ENCODE data around the gene CAMK2D.
A peak's percentile ranks its signal among the peaks of the same experiment; 100 is the strongest.

Gene CAMK2D

DNA sequence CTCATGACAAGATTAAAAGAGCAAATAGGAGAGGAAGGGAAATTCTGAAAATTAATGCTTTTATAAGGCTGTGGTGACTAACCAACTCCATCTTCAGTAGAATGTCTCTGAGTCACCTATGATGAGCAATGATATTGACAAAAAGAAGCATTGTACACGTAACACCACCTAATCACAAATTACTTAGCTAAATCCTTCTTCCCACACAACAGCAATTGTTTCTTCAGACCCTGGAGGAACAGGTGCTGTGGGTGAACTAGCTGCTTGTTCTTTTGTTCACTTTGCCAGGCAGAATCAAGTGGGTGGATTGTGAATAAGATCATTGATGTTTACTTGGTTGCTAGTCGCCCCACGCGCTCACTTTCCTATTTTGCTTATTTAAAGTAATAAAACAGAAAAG, 315.5 kb downstream of the CAMK2D start:
- peak; percentile 54 for ATAC-seq
- no peak for TF ChIP-seq RARB (CRISPR knock-in tag; IDR thresholded peaks at IDR 0.05)
- 0 out of 2 replicates have a peak, but pooled peaks have one; percentile 51 for TF ChIP-seq ZC3H10 (CRISPR knock-in tag; IDR thresholded peaks at IDR 0.05)
- 0 out of 2 replicates have a peak, but pooled peaks have one; percentile 9 for TF ChIP-seq ZFP3 (CRISPR knock-in tag; IDR thresholded peaks at IDR 0.05)
- peak; percentile 54 for TF ChIP-seq TOX (CRISPR knock-in tag; IDR thresholded peaks at IDR 0.05; ENCODE audit: borderline replicate concordance)

- ATAC-seq = peak; percentile 68
- TF ChIP-seq RARB (CRISPR knock-in tag; IDR thresholded peaks at IDR 0.05) (0 out of 2 replicates have a peak, but pooled peaks have one; percentile 34), ZFP3 (CRISPR knock-in tag; IDR thresholded peaks at IDR 0.05) (0 out of 2 replicates have a peak, but pooled peaks have one; percentile 63), ZNF70 (CRISPR knock-in tag; IDR thresholded peaks at IDR 0.05) (no peak), ZNF8 (CRISPR knock-in tag; IDR thresholded peaks at IDR 0.05) (no peak), TCF4 (CRISPR knock-in tag; IDR thresholded peaks at IDR 0.05; ENCODE audit: borderline replicate concordance) (no peak), ZNF565 (CRISPR knock-in tag; conservative IDR thresholded peaks at IDR 0.05; ENCODE audit: low read depth) (no peak), ZFP30 (CRISPR knock-in tag; IDR thresholded peaks at IDR 0.05) (no peak), SNAI2 (CRISPR knock-in tag; IDR thresholded peaks at IDR 0.05) (no peak), PATZ1 (CRISPR knock-in tag; IDR thresholded peaks at IDR 0.05; ENCODE audit: borderline replicate concordance) (no peak), ISL1 (CRISPR knock-in tag; IDR thresholded peaks at IDR 0.05) (peak; percentile 59), ZC3H10 (CRISPR knock-in tag; IDR thresholded peaks at IDR 0.05) (no peak), TSHZ2 (CRISPR knock-in tag; IDR thresholded peaks at IDR 0.05) (no peak), TOX (CRISPR knock-in tag; IDR thresholded peaks at IDR 0.05; ENCODE audit: borderline replicate concordance) (no peak), CSDC2 (CRISPR knock-in tag; IDR thresholded peaks at IDR 0.05) (peak; percentile 81; the same call in 1 of the 2 replicates), OSR1 (CRISPR knock-in tag; IDR thresholded peaks at IDR 0.05) (no peak), ARNTL (CRISPR knock-in tag; IDR thresholded peaks at IDR 0.05; ENCODE audit: borderline replicate concordance, low read depth) (no peak), ESRRG (CRISPR knock-in tag; IDR thresholded peaks at IDR 0.05) (no peak), PPARA (CRISPR knock-in tag; IDR thresholded peaks at IDR 0.05; ENCODE audit: borderline replicate concordance) (no peak), BACH2 (CRISPR knock-in tag; IDR thresholded peaks at IDR 0.05; ENCODE audit: borderline replicate concordance) (no peak), GLIS3 (CRISPR knock-in tag; IDR thresholded peaks at IDR 0.05) (no peak), POU6F1 (CRISPR knock-in tag; IDR thresholded peaks at IDR 0.05; ENCODE audit: borderline replicate concordance, low read depth) (no peak)
- TF ChIP-seq, protein P1, sequence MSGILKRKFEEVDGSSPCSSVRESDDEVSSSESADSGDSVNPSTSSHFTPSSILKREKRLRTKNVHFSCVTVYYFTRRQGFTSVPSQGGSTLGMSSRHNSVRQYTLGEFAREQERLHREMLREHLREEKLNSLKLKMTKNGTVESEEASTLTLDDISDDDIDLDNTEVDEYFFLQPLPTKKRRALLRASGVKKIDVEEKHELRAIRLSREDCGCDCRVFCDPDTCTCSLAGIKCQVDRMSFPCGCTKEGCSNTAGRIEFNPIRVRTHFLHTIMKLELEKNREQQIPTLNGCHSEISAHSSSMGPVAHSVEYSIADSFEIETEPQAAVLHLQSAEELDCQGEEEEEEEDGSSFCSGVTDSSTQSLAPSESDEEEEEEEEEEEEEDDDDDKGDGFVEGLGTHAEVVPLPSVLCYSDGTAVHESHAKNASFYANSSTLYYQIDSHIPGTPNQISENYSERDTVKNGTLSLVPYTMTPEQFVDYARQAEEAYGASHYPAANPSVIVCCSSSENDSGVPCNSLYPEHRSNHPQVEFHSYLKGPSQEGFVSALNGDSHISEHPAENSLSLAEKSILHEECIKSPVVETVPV (CRISPR knock-in tag; IDR thresholded peaks at IDR 0.05) = no peak
- TF ChIP-seq, protein P2, sequence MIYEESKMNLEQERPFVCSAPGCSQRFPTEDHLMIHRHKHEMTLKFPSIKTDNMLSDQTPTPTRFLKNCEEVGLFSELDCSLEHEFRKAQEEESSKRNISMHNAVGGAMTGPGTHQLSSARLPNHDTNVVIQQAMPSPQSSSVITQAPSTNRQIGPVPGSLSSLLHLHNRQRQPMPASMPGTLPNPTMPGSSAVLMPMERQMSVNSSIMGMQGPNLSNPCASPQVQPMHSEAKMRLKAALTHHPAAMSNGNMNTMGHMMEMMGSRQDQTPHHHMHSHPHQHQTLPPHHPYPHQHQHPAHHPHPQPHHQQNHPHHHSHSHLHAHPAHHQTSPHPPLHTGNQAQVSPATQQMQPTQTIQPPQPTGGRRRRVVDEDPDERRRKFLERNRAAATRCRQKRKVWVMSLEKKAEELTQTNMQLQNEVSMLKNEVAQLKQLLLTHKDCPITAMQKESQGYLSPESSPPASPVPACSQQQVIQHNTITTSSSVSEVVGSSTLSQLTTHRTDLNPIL (CRISPR knock-in tag; IDR thresholded peaks at IDR 0.05; ENCODE audit: low read depth) = no peak
These were observed 316.3 kb downstream of the CAMK2D start for GRCh38 chr4:113445286-113445685.
